AG04449 (cell line): ENCODE data around the gene CDH2.

Experiments used
- CTCF ChIA-PET: fragments of 350-600 bp; formaldehyde crosslinking; extraction: SDS; loops from one replicate; lab custom pipeline; 2021; ENCODE audit warnings: antibody characterized with exemption; lab: Yijun Ruan, JAX
- POLR2A ChIA-PET: fragments of 400-600, 350-600 bp; formaldehyde crosslinking; extraction: SDS; loops from one replicate; lab custom pipeline; 2020; ENCODE audit warnings: antibody characterized with exemption, inconsistent platforms; lab: Yijun Ruan, JAX
- DNase-seq: peaks from one replicate; pipeline ENCODE4 v3.0.0-alpha.2; 2010; ENCODE audit warnings: low read depth, low spot score
- H3K4me3 ChIP-seq: 2 replicates; pipeline ENCODE4 v1.5.1; 2011; ENCODE audit warnings: low read depth, mild to moderate bottlenecking, control low read depth, low read length
- TF ChIP-seq, protein P1 (sequence below): IDR thresholded peaks from one replicate; pipeline ENCODE4 v1.5.1; 2011; ENCODE audit warnings: mild to moderate bottlenecking, moderate library complexity, low read length, control low read depth, inconsistent platforms; ENCODE audit not compliant: insufficient read depth; ENCODE audit errors: missing control alignments

Gene CDH2

DNA sequence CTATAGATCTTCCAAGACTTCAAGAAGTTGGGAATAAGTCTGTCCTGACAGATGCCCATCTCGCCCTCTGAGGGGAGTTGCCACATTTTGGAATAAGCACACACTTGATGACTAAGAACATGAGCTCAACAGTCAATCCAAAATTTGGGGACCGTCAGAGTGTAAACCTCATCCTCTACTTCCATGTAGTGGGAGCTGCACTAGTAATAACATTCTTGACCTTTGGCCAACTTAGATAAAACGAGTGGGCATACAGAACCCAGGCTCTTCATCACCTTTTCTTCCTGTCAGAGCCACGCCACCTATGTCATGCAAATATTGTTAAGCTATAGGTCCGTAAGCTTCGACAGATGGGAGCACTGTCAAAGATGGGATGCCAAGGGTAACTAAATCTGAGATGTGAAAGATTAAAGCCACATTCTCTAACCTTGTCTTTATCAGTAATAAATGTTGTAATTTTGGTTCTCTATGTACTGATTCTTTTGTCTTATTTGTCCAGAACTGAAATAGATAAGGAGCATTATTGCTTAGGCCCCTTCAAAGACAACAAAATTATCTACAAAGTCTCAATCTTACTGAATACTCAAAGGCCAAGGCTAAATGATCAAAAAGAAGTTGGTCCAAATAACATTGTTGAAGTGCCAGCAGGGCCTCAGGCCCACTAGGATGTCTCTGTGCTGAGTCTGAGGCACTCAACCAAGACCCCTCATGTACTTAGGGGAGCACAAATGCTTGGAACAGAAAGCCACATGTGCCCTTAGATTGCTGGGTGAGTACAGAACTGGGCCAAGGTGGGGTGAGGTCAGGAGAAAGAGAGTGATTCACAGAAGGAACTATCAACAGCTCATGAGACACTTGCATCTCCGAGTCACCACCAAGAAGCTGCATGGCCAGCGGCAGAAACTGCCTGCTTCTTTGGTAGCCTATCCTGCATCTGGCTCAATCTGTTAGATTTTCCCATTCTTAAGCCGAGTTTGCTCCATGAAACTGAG lies 15.0 kb downstream of the CDH2 start:
- TF ChIP-seq, protein P1, sequence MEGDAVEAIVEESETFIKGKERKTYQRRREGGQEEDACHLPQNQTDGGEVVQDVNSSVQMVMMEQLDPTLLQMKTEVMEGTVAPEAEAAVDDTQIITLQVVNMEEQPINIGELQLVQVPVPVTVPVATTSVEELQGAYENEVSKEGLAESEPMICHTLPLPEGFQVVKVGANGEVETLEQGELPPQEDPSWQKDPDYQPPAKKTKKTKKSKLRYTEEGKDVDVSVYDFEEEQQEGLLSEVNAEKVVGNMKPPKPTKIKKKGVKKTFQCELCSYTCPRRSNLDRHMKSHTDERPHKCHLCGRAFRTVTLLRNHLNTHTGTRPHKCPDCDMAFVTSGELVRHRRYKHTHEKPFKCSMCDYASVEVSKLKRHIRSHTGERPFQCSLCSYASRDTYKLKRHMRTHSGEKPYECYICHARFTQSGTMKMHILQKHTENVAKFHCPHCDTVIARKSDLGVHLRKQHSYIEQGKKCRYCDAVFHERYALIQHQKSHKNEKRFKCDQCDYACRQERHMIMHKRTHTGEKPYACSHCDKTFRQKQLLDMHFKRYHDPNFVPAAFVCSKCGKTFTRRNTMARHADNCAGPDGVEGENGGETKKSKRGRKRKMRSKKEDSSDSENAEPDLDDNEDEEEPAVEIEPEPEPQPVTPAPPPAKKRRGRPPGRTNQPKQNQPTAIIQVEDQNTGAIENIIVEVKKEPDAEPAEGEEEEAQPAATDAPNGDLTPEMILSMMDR = no peak
- DNase-seq = no peak
- ChIA-PET CTCF (interaction anchor here (1.3 kb wide), 1 partner anchor 35 kb away, joined by 3 read pairs; no protein-coding TSS in a partner anchor), POLR2A (no interaction called here)
- H3K4me3 ChIP-seq = no peak overlapping the region

DNA sequence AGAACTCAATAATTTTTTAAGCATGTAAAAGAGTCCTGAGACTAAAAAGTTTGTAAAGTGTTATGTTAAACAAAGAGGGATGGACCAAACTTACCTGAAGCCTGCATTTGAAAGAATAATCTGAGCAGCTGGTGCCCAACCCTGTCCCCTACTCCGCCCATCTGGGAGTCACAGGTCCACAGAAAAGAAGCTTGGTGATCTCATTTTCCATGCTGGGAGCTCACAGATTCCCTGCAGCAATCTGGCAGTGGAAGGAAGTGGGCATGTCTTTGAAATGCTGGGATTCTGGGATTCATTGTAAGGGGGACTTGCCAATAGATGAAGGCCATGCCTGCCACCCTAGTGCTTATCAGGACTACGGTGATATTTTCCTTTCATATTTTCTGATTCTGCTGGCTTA lies 17.9 kb downstream of the CDH2 start:
- TF ChIP-seq, protein P1 = no peak
- no peak overlapping the region for H3K4me3 ChIP-seq
- CTCF ChIA-PET = no interaction called here
- POLR2A ChIA-PET = no interaction called here
- no peak for DNase-seq

DNA sequence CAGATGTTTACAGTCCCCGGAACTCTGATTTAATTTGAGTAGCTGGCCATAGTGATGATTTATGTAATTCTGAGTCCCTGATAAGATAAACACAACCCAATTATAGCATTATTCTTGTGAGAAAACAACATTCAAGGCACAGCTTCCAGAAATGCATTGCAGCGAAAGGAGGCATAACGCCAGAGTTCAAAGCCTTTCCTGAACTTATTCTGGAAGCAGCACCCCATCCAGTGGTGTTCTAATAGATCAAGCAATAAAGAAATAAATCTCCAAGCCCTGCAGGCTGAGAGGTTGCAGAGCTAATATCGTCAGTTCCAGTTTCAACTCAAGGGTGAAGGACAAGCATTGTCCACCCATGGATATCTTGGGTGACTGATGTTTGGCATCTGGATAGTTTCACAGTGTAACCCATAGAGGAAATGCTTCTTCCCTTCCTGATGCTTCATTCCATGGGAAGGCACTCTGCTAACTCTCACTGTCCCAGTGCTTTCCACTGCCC lies 18.8 kb downstream of the CDH2 start:
- ChIA-PET CTCF (interaction anchor here (0.8 to 1.0 kb wide), 2 partner anchors 11 to 16 kb away, joined by 3 read pairs; no protein-coding TSS in a partner anchor), POLR2A (no interaction called here)
- TF ChIP-seq, protein P1 = no peak
- DNase-seq = no peak
- no peak overlapping the region for H3K4me3 ChIP-seq

DNA sequence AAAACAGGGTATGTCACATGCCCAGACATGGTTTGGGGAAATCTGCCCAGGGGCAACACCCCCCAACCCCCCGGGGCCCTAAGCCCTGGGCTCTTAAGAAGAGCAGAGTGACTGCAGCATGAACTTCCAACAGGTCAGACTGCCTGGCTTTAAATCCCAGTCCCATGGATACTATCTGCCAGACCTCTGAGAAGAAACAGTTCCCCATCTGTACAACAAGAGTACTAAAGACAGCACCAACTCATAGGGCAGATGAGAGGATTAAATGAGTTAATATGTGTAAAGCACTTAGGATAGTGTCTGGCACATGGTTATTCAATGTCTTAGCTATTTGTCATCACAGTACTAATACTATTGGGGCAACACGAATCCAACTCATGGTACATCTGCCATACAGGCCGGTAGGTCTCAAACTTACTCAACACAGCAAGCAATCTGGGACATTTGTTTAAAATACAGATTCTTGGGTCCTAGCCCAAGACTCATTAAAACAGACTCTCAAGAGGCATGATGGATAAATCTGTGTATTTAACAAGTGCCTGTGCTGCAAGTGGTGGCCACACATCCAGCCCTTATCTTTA lies 23.4 kb downstream of the CDH2 start:
- CTCF ChIA-PET = interaction anchor here (0.9 kb wide), 1 partner anchor 23 kb away, joined by 3 read pairs; the partner anchor contains the start of gene CDH2
- no peak for DNase-seq
- POLR2A ChIA-PET = no interaction called here
- TF ChIP-seq, protein P1 = no peak
- H3K4me3 ChIP-seq = no peak overlapping the region

DNA sequence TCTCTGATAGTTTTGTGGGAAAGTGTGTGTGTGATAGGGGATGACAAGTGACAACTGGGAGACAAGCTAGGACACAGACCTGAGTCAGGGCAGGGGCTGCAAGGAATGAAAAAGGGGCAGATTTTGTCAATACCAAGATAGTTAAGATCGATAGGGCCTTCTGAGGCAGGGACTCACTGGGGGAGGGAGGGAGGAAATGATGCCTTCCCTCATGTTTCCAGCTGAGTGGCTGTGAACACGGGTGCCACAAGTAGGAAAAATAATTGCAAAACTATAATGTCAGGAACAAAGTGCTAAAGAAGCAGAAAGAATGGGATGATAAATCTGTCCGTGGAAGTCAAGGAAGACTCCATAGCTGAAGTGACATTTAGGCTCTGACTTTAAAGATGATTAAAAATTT lies 24.2 kb downstream of the CDH2 start:
- POLR2A ChIA-PET = interaction anchor here (0.7 kb wide), 1 partner anchor 315 kb away, joined by 3 read pairs; no protein-coding TSS in a partner anchor
- TF ChIP-seq, protein P1 = no peak
- CTCF ChIA-PET = no interaction called here
- no peak for DNase-seq
- H3K4me3 ChIP-seq = no peak overlapping the region
